Measurements from ENCODE around the gene C16orf92.

The C16orf92 gene

DNA sequence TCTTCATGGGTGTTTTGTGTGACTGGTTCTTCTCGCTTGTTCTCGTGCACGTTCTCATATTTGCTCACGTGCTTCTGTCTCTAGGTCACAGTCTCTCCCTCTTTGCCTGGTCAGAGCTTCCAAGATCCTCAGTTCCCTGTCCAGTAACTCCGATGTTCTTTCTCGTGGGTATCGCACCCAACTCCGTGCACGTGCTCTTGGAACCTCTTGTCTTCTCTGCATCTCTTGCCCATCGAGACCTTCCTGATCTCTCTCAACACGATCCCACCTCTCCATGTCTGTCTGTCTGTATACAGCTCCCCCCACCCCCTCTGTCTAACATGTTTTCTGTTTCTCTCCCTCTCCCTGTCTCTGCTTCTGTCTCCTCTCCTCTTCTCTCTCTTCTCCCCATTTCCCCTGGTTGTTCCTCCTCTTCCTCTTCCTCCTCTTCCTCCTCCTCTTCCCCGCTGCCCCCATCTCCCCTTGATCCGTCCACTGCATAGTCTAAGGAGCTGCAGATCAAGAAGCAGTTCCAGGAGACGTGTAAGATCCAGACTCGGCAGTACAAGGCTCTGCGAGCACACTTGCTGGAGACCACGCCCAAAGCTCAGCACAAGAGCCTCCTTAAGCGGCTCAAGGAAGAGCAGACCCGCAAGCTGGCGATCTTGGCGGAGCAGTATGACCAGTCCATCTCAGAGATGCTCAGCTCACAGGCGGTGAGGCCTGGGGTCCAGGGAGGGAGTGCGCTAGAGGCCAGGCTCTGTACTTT, 33.7 kb upstream of the C16orf92 start:
- no peak for DNase-seq

DNA sequence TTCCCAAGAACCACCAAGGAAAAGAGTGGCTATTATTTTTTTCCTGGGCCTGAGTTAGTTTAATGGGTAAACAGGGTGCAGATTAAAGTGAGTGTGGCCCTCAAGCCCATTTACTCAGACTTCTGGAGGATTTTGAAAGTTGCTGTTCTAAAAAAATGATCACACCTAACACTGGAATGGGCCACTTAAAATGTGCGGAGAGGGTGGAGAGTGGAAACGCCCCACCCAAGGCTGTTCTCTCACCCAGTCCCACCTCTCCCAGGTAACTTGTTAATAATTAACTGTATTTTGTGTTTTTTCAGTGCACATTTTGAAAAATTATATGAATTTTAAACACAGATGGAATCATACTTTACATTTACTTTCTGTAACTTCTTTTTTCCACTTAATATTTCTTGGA, 33.0 kb upstream of the C16orf92 start:
- DNase-seq: no peak

DNA sequence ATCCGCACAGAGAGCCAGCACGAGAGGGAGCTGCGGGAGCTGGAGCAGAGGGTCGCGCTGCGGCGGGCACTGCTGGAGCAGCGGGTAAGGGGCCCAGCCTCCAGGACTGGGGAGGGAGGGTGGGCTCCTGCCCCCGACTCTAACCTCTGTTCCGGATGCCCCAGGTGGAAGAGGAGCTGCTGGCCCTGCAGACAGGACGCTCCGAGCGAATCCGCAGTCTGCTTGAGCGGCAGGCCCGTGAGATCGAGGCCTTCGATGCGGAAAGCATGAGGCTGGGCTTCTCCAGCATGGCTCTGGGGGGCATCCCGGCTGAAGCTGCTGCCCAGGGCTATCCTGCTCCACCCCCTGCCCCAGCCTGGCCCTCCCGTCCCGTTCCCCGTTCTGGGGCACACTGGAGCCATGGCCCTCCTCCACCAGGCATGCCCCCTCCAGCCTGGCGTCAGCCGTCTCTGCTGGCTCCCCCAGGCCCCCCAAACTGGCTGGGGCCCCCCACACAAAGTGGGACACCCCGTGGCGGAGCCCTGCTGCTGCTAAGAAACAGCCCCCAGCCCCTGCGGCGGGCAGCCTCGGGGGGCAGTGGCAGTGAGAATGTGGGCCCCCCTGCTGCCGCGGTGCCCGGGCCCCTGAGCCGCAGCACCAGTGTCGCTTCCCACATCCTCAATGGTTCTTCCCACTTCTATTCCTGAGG, 32.0 kb upstream of the C16orf92 start:
- no peak for DNase-seq

DNA sequence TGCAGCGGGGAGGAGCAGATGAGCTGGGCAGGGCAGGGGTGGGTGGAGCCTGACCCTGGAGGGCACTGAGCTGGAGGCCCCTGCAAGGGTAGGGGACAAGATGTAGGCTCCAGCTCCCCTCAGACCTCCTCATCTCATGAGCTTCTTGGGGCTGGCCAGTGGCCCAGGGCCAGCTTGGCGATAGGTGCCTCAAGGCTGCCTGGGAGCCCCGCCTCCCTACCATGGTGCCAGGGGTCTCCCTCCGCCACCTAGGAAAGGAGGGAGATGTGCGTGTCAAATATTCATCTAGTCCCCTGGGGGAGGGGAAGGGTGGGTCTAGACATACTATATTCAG, 31.5 kb upstream of the C16orf92 start:
- no peak for DNase-seq

DNA sequence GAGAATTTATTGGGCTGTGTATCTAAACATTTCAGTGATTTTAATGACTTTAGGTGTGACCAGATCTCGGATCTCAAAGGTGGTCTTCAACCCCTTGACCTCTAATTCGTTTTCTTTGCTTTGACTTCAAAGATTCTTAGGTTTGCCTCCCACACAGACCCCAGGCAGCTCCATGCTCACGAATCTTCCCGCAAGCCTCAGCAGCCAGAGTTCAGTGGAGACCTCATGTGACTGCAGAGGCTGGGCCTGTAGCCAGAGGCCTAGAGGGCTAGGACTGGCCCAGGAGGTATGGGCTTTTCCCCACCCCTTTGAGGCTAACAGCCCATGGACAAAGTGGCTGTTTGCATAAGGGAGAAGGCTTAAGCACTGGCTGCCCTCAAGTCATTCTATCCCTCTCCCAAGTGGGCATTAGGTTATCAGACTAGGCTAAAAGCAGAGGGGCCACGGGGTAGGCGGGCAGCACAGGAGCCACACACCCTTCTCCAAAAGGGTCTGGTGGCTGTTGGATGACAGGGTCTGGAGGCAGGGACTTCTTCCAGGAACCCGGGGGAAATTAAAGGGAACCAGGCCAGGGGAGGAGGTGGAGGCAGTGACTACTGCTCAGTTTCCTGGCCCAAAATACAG, 30.5 kb upstream of the C16orf92 start:
- no peak for DNase-seq

DNA sequence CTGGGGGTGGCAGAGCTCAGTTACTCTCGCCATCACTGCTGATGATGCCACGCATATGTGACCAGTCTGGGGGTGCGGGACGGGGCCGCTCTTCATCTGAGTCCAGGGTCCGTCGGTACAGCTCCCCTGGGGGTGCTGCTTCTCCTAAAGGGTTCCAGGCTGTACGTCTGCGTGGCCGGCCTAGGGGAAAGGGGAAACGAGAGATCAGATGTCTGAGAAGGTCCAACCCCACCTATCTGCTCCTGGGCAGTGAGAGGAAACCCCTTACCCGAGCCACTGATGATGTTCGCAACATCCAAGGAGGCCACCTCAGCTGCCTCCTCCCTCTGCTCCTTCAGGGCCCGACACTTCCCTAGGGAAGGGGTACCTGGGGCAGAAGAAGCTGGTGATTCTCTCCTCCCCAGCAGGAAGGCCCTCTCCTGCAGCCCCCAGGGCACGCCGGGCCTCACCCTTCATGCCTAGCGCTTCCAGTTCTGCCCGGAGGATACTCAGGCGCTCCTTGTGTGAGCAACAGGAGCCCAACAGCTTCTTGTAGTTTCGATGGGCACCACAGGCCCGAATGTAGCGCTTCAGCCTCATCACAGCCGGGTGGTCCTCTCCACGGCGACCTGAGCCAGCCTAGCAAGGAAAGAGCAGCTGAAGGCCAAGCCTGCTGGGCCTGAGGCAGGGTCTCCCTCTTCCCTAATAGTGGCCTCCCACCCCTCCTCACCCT, 29.7 kb upstream of the C16orf92 start:
- DNase-seq: no peak

DNA sequence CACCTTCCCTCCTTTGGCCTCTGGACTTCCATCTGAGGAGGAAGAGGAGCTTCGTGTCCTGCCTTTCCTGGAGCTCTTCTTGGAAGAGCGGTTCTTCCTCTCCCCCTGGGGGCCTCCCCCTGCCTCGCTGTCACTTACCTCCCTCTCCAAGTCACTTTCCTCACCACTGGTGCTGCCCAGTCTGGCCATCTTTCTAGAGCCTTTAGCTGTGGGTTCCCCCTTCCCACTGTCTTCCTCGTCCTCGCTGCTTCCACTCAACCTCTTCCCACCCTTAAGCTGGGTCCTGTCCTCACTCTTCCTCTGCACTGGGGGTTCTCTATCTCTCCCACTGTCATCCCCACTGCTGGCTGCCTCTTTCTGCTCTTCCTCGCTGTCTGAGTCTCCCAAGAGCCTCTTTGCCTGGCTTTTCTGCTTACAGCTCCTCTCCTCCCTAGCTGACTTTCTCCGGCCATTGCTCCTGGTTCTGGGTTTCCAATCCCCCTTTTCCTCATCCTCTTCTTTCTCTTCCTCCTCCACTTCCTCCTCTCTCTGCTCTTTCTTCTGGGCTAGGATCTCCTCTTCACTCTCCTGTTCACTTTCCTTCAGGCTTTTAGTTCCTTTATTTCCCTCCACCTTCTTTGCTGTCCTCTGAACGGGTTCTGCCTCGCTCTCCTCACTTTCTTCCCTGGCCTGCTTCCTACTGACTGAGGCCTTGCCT, 28.9 kb upstream of the C16orf92 start:
- DNase-seq: no peak

DNA sequence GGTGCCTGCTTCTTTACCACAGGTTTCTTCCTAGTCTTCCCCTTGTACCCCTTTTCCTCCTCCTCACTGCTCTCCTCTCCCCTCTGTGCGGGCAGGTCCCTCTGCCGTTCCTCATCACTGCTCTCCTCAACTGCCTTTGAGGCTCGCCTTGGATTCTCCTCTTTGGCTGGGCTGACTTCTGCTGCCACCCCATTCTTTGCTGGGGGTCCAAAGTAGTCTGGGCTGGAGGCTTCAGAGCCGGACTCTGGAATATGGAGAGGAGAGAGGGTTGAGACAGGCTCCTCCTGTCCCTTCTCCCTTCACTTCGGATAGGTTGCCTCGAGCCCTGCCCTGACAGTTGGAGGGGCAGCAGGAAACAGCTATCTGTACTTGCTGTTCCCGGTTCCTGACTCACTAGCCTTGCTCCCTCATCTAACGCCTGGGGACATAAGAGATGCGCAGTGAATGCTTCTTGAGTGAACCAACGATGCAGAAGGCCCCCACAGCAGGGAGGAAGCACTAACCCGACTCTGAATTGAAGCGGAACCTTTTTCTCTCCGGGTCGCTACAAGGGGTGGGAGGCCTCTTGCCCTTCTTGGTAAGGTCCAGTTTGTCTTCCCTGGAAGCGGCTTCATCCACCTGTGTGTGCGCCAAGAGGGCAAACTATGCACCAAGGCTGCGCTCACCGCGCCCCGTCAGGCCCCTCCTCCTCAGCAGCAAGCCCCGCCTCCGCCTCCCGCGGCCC, 28.2 kb upstream of the C16orf92 start:
- DNase-seq: no peak

DNA sequence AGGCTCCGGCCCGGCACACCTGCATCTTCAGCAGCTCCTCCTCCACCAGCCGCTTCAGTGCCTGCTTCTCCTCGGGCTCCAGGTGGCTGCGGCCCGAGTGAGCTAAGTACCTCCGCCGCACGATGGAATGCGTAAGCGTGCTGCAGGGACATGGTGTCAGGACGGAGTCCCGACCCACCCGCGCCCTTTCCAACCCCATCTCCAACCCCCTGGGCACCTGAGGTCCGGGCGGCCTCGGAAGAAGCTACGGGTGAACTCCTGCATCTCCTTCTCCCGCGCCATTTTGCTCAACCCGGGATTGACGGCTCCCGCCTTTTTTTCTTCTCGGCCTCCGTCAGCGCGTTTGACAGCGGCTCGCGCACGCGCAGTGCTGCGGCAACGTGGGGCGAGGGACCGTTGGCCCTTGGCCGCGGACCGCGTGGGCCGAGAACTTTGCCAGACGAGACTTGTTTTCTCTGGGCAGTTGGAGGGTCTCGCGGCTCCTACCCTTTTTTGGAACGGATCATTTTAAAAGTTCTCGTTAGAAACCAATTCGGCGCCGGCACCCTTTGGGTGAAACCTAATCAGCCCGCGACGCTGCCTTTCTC, 27.6 kb upstream of the C16orf92 start, which contains the start of gene HIRIP3:
HIRIP3 (minus strand) TSS at position 294 of the 587 bp plus-strand sequence; CDS start at position 282, 12 bp downstream.
- DNase-seq: peak; percentile 45

DNA sequence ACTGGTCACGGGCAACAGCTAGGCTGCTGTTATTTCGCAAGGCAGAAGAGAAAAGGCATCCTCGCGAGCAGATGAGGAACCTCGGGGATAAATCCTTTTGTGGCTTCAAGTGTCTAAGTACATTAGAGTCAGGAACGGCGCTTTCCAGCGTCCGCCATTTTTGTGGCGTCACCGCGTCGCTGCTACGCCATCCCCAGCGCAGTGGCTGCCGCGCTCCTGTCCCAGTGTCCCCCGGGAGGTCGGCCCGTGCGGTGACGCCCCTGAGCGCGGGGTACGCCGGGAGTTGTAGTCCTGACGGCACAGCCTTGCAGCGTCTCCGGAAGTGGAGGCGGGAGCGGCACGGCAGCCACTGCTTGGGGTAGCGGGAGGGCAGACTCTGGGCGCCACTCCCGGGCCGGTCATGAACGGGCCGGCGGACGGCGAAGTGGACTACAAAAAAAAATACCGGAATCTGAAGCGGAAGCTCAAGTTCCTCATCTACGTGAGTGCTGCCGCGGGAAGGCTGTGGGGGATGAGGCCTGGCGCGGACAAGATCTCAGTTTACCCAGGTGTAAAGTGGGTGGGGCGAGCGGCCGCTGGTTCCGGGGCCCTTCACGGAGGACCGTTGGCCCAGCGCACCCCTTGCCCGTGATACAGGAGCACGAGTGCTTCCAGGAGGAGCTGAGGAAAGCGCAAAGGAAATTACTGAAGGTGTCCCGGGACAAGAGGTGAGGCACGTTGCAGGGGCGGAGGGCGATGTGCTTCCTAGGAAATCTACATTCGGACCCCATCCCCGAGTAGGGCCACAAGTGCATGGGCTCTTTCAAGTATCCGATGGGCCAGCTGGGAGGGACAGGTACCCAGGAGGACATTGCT, 26.9 kb upstream of the C16orf92 start, which contains the start of gene INO80E:
INO80E (plus strand) TSS at position 331 of the 855 bp plus-strand sequence; CDS start at position 401, 70 bp downstream.
- peak; percentile 72 for DNase-seq

DNA sequence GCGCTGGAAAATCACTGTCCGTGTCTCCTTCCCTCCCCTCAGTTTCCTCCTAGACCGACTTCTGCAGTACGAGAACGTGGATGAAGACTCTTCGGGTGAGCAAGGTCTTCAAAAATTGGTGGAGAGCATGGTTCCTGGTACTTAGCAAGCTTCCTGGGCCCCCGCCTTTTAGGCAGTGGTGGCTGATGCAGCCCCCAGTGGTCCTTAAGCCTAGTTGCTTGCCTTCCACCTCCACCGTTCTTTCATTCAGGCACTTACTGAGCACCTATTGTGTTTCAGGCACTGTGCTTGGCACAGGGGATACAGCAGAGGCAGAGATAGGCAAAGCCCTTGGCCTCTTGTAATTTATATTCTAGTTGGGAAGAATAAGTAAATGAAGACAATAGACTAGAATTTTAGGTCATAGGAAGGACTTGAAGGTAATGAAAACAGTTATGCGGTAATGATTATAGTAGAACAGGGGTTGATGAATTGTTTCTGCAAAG, 26.2 kb upstream of the C16orf92 start:
- DNase-seq: no peak

DNA sequence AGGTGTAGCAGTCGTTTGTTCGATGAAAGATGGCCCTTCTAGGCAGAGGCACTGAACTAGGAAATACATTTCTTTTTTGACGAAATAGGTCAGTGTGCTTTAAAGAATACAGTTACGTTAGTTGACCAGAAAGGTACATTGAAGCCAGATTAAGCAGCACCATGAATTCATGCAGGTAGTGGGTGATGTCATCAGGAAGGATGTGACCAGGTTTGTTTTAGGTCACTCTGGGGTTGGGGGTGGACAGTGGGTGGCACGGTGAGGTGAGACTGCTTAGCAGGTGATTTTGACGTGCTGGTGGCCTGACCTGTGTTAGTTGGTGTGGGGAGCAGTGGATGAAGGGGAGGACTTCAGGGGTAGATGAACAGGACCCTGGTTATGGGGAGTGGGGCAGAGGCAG, 23.4 kb upstream of the C16orf92 start:
- no peak for DNase-seq

DNA sequence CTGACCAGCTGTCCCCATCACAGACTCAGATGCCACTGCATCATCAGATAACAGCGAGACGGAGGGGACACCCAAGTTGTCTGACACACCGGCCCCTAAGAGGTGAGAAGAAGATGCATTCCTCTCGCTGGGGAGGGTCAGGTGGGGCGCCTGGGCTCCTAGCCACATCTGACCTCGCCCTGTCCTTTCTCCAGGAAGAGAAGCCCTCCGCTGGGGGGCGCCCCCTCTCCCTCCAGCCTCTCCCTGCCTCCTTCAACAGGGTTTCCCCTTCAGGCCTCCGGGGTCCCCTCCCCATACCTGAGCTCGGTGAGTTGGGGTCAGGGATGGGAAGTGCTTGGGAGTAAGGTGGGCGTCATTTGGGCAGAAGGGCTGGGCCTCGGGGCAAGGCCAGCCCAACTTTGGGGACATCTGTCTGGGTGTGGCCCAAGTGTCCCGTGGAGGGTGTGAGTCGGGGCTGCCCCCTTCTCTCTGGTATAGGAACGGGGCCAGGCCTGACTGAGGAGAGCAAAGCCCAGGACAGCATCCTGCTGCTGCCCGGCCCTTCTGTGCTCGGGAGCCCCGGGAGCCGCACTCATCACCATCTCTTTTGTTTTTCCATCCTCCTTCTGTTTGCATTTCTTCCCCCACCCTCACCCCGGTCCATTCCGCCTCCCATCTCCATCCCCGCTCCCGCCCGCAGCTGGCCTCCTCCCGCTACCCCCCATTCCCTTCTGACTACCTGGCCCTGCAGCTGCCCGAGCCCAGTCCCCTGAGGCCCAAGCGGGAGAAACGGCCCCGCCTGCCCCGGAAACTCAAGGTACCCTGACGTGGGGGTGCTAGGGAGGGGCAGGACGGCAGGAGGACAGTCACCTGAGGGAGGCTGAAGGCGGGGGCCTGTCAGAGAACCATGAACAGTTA, 22.0 kb upstream of the C16orf92 start:
- DNase-seq: peak; percentile 38

DNA sequence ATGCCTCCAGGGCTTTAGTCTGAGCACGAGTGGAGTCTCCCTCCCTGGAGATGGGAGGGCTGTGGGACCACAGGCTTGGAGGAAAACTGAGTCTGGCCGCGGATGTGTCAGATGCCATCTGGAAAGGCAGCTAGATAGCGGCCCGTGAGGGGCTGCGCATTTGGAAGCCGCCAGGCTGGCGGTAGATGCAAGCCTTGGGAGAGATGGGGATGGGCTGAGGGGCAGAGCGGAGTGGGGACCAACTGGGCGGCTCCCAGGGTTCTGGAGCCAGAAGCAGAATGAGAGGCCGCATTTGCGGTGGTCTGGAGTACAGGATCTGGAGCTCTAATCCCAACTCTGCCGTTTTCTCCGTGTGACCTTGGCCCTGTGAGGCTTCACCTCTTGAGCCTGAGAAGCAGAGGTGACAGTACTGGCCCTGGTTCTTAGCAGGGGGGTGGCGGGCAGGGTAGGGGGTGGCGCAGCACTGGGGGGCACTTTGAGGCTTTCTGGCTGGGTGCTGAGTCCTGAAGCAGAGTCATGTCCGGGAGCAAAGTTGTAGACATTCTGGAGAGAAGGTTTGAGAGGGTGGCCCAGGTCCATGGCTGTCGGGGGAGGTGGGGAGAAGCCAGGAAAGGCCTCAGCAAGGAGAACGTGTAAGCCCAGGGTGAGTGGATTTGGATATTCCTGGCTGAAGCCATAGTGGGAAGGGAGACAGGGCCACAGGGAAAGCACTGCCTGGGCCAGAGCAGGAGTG, 20.2 kb upstream of the C16orf92 start:
- DNase-seq: no peak

DNA sequence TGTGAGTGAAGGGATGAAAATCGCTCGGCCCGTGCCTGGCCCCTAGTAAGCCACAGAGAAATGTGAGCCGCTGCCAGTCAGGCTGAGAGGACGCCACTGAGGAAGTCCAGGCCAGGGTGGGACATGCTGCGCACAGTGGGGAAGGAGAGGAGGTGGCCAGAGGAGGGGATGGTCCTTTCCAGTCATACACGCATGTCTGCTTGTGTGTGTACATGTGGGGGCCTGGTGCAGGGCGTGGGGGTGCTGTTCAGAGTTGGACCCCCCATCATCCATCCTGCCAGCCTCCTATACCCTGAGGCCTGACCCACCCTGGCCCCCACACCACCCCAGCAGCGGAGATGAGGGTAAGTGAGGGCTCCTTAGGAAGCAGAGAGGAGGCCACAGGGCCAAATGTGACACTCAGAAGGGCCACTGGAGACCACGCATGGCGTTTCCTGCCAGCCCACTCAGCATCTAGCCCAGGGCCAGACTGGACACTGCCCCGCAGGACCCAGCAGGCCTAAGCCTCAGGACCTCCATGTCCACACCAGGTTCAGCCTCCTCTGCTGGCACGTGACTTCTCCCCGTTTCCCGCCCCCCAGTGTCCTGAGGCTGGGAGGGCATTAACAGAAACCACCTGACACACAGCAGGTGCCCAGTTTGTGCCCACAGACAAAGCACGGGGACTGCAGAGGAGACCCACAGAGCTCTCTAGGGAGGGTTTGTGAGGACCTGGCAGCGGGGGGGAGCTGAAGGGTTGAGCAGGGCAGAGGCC, 19.2 kb upstream of the C16orf92 start:
- DNase-seq: no peak

DNA sequence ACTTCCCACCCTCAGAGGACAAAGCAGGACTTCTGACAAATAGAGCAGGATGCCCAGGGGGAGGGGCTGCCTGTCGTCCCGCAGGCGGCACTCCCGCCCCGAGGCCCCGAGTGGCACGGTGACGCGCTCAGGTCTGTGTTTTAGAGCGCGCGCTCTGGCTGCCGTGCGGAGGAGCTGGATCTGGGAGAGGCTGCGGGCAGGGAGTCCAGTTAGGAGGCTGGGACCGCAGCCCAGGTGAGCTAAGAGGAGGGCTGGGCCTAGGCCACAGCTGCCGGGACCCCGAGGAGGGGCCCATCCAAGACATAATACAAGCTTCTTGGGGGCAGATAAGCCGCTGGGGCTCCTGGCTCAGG, 18.6 kb upstream of the C16orf92 start:
- DNase-seq: no peak

DNA sequence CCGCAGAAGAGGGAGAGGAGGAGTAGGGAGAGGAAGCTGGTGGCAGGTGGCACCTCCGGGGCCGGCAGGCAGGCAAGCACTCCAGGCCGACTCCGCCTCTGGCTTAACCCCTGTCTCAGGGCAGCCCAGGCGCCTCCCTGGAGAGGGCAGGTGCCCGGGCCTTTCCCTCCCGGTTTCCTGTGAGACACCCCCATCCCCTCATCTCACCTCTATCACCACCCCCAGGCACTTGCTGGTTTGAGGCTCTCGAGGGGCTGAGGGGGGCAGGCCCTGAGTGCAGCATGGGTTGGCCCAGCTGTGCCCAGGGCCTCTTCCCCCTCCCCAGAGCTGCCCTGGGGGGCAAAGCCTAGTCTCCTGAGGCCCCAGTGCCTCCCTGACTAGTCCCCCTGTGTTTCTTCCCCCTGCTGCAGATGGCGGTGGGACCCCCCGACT, 18.2 kb upstream of the C16orf92 start:
- DNase-seq: peak; percentile 34
